HG02571 (cell line): Measurements from ENCODE around the gene AIFM3.

Source experiments
- ATAC-seq: cut with Tn5 transposase; IDR thresholded peaks from one replicate; pipeline ENCODE4 v1.9.1; 2021; ENCODE audit warnings: mild to moderate bottlenecking, moderate library complexity; ENCODE audit not compliant: unreplicated experiment

AIFM3 gene

GRCh38 chr22:20989323-20990138, 22.5 kb downstream of the AIFM3 start:
- no peak for ATAC-seq

GRCh38 chr22:20990184-20991180, 23.4 kb downstream of the AIFM3 start:
- no peak for ATAC-seq

- no peak for ATAC-seq
These were observed 24.4 kb downstream of the AIFM3 start for GRCh38 chr22:20991252-20992055.

GRCh38 chr22:20992056-20992442, 25.0 kb downstream of the AIFM3 start:
- ATAC-seq: no peak

- no peak for ATAC-seq
These were observed 25.6 kb downstream of the AIFM3 start for GRCh38 chr22:20992456-20993303.

GRCh38 chr22:20993304-20994127, 26.5 kb downstream of the AIFM3 start:
- ATAC-seq: no peak

GRCh38 chr22:20994128-20994901, 27.3 kb downstream of the AIFM3 start:
- ATAC-seq: no peak

GRCh38 chr22:20994902-20995241, 27.8 kb downstream of the AIFM3 start:
- ATAC-seq: no peak

- ATAC-seq: no peak
These were observed 28.4 kb downstream of the AIFM3 start for GRCh38 chr22:20995329-20996030.

- ATAC-seq: no peak
These were observed 29.0 kb downstream of the AIFM3 start for GRCh38 chr22:20996031-20996410.

GRCh38 chr22:20996598-20997535, 29.8 kb downstream of the AIFM3 start:
- ATAC-seq: no peak

GRCh38 chr22:20997536-20998257, 30.6 kb downstream of the AIFM3 start:
- ATAC-seq: no peak

GRCh38 chr22:20998411-20999336, 31.6 kb downstream of the AIFM3 start:
- ATAC-seq: no peak

- no peak for ATAC-seq
These were observed 32.5 kb downstream of the AIFM3 start for GRCh38 chr22:20999350-21000206.
